Left cardiac atrium (tissue), 4 donors: Measurements from ENCODE around the gene TAPBP. TPM values are rescaled to one million over a fixed set of nuclear protein-coding genes. Genes with fewer than 3 reads are reported as not detected.

ENCODE experiments used
- ATAC-seq, 2 donors: fragments of 200-7000 bp; cut with Tn5 transposase; one replicate each; pipeline ENCODE4 v1.9.1; 2020; ENCODE audit warnings: mild to moderate bottlenecking in 2 of 2, moderate library complexity in 2 of 2
- DNase-seq: peaks from one replicate; pipeline ENCODE4 v3.0.0-alpha.2; 2020
- intact Hi-C, 2 donors: fragments of 100-400 bp; cut with DNase I; formaldehyde crosslinking; loops; one replicate each; pipeline versions ENCODE4 v1.14.1 to v1.15.1; 2022 to 2023
- total RNA-seq, 2 donors: library from RNA; stranded (reverse); fragmentation: NEBNext Ultra II Directional; extraction: Animal tissue kit (Norgen Biotek cat#: 25700); gene quantifications; one replicate each; pipeline ENCODE4 v1.2.1, GENCODE V29; 2021
- donor health status: DM: no; HTN: yes; CAD: no.
- donor health status: DM: no; HTN: yes; CAD: no; lungs with severe emphysema.
- donor health status: DM: yes; HTN: yes; CAD: no.
- donor health status: Dilated cardiomyopathy.

The TAPBP gene
- total RNA-seq, 2 donors from 2014 or later = 74.0 to 80.9 TPM

- DNase-seq = no peak
- intact Hi-C loops = no loop called here
- ATAC-seq = no peak
Measured at GRCh38 chr6:33321227-33321626, 7.3 kb upstream of the TAPBP start.

GRCh38 chr6:33320315-33321181 lies 6.7 kb upstream of the TAPBP start:
- peak; percentile 88 for DNase-seq
- intact Hi-C loops = no loop called here

GRCh38 chr6:33319939-33320314 lies 6.0 kb upstream of the TAPBP start:
- intact Hi-C loops = no loop called here
- no peak for DNase-seq
- ATAC-seq = no peak

More at GRCh38 chr6:33320315-33321181, 6.7 kb upstream of the TAPBP start:
- ATAC-seq = no peak

- ATAC-seq = no peak
- intact Hi-C loops = no loop called here
- no peak for DNase-seq
Measured at GRCh38 chr6:33318426-33319073, 4.7 kb upstream of the TAPBP start.

GRCh38 chr6:33317669-33318425 lies 4.0 kb upstream of the TAPBP start, which contains the start of gene ZBTB22:
TSS of gene ZBTB22 (minus strand) at chr6:33317744. CDS start at chr6:33316916, 828 bp downstream.
- ATAC-seq = peak; percentile 77 to 84
- intact Hi-C loops = no loop called here
- DNase-seq = peak; percentile 100

GRCh38 chr6:33317419-33317668 lies 3.5 kb upstream of the TAPBP start:
- no peak for DNase-seq
- peak; percentile 1 to 2 for ATAC-seq
- intact Hi-C loops = no loop called here

- ATAC-seq (no peak), DNase-seq (no peak)
- intact Hi-C loops = no loop called here
Measured at GRCh38 chr6:33316603-33317418, 2.9 kb upstream of the TAPBP start.

GRCh38 chr6:33315793-33316602 lies 2.1 kb upstream of the TAPBP start:
- no peak for ATAC-seq
- intact Hi-C loops = no loop called here
- DNase-seq = no peak

- ATAC-seq (peak in 1 of 2 donors; percentile 4), DNase-seq (peak; percentile 58)
- intact Hi-C loops = no loop called here
Measured at GRCh38 chr6:33314943-33315792, 1.3 kb upstream of the TAPBP start.

- peak; percentile 10 to 53 for ATAC-seq
- intact Hi-C loops = no loop called here
- DNase-seq = peak; percentile 81
Measured at GRCh38 chr6:33314515-33314942, 651 bp upstream of the TAPBP start.

GRCh38 chr6:33313105-33313708 lies 671 bp downstream of the TAPBP start:
- ATAC-seq = peak; percentile 2 to 6
- intact Hi-C loops = no loop called here
- peak; percentile 66 for DNase-seq

GRCh38 chr6:33312361-33313104 lies 1.3 kb downstream of the TAPBP start:
- intact Hi-C loops = no loop called here
- ATAC-seq = peak; percentile 24 to 35
- DNase-seq = peak; percentile 74

- DNase-seq (no peak), ATAC-seq (no peak)
- intact Hi-C loops = no loop called here
Measured at GRCh38 chr6:33306356-33306755, 7.5 kb downstream of the TAPBP start.

- ATAC-seq (no peak), DNase-seq (no peak)
- intact Hi-C loops = no loop called here
Measured at GRCh38 chr6:33305052-33305451, 8.8 kb downstream of the TAPBP start.

- intact Hi-C loops = no loop called here
- ATAC-seq (no peak), DNase-seq (no peak)
Measured at GRCh38 chr6:33304216-33304615, 9.7 kb downstream of the TAPBP start.

- no peak for DNase-seq
- intact Hi-C loops = no loop called here
- no peak for ATAC-seq
Measured at GRCh38 chr6:33301877-33302276, 12.0 kb downstream of the TAPBP start.
